Tongue (tissue), 2 donors: ENCODE measurements around the gene PCDHA2. TPM values are rescaled to one million over a fixed set of nuclear protein-coding genes. Genes with fewer than 3 reads are reported as not detected.
"Not testable (repeated sequence)": the region's sequence is repeated elsewhere in the genome, so short reads cannot be mapped to it uniquely, and the experiment has no call there.

ENCODE experiments used
- DNase-seq: peaks from one replicate; pipeline ENCODE4 v3.0.0-alpha.2; 2015
- total RNA-seq: library from RNA; depleted of rRNA; stranded (reverse); fragments of >200 nt; gene quantifications from one replicate; pipeline ENCODE4 v1.2.3, GENCODE V29; 2014

Gene PCDHA2
- total RNA-seq, 1 donor from 2014 or later, result 0.72 TPM

DNA sequence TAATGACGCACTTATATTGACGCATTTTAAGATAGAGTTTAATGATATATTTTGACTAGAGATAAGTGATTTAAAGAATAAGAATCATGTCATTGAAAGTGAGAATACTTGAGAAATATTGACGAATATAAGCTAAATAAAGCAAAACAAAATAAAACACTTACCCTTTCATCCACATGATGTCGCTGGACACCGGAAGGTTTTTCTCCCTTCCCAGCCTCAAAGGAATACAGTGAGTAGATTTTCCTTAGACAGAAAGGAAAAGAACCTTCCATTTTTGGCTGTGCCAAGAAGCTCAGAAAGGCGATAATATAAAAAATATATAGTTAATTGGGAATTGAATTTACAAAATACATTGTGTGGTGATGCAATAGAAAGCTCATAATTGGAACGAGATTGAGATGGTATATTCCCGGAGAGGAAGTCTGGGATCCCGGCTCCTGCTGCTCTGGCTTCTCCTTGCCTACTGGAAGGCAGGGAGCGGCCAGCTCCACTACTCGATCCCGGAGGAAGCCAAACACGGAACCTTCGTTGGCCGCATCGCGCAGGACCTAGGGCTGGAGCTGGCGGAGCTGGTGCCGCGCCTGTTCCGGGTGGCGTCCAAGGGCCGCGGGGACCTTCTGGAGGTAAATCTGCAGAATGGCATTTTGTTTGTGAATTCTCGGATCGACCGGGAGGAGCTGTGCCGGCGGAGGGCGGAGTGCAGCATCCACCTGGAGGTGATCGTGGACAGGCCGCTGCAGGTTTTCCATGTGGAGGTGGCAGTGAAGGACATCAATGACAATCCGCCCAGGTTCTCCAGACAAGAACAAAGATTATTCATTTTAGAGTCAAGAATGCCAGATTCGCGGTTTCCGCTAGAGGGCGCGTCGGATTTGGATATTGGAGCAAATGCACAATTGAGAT, 27.0 kb downstream of the PCDHA2 start, which contains the start of gene PCDHA5:
PCDHA5 (plus strand) TSS at position 239 of the 906 bp plus-strand sequence.
- peak; percentile 10 for DNase-seq

GRCh38 chr5:140822281-140822629, 27.6 kb downstream of the PCDHA2 start:
- no peak for DNase-seq

- DNase-seq, result not testable (repeated sequence)
These were observed 28.3 kb downstream of the PCDHA2 start for GRCh38 chr5:140822969-140823368.

DNA sequence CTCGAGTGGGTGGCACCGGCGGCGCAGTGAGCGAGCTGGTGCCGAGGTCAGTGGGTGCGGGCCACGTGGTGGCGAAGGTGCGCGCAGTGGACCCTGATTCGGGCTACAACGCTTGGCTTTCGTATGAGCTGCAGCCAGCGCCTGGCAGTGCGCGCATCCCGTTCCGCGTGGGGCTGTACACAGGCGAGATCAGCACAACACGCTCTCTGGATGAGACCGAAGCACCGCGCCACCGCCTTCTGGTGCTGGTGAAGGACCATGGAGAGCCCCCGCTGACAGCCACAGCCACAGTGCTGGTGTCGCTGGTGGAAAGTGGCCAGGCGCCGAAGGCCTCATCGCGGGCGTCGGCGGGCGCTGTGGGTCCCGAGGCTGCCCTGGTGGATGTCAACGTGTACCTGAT, 28.8 kb downstream of the PCDHA2 start:
- no peak for DNase-seq

DNA sequence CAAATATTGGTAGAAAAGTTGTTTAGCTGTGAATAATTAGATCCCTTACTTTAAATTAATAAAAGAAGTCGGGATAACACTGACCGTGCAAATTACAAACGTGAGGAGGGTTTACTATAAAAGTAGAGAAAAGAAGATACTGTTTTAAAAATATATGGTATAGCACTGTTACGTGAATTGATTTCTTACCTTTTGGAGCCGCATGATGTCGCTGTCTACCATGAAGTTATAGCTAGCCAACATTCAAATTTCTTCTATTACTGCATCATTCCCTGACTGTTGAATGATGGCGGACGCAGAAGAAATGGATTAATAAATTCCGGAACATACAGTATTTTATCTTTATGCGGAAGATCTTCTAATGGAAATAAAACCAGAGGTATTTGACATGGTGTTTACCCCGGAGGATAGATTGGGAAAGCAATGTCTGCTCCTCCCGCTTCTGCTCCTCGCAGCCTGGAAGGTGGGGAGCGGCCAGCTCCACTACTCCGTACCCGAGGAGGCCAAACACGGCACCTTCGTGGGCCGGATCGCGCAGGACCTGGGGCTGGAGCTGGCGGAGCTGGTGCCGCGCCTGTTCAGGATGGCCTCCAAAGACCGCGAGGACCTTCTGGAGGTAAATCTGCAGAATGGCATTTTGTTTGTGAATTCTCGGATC, 33.2 kb downstream of the PCDHA2 start, which contains the start of gene PCDHA6:
PCDHA6 (plus strand) TSS at position 257 of the 658 bp plus-strand sequence; CDS start at position 389, 132 bp downstream.
- peak; percentile 1 for DNase-seq

DNA sequence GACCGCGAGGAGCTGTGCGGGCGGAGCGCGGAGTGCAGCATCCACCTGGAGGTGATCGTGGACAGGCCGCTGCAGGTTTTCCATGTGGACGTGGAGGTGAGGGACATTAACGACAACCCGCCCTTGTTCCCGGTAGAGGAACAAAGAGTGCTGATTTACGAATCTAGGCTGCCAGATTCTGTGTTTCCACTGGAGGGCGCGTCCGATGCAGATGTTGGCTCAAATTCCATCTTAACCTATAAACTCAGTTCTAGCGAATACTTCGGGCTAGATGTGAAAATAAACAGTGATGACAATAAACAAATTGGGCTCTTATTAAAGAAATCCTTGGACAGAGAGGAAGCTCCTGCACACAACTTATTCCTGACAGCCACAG, 33.7 kb downstream of the PCDHA2 start:
- no peak for DNase-seq

DNA sequence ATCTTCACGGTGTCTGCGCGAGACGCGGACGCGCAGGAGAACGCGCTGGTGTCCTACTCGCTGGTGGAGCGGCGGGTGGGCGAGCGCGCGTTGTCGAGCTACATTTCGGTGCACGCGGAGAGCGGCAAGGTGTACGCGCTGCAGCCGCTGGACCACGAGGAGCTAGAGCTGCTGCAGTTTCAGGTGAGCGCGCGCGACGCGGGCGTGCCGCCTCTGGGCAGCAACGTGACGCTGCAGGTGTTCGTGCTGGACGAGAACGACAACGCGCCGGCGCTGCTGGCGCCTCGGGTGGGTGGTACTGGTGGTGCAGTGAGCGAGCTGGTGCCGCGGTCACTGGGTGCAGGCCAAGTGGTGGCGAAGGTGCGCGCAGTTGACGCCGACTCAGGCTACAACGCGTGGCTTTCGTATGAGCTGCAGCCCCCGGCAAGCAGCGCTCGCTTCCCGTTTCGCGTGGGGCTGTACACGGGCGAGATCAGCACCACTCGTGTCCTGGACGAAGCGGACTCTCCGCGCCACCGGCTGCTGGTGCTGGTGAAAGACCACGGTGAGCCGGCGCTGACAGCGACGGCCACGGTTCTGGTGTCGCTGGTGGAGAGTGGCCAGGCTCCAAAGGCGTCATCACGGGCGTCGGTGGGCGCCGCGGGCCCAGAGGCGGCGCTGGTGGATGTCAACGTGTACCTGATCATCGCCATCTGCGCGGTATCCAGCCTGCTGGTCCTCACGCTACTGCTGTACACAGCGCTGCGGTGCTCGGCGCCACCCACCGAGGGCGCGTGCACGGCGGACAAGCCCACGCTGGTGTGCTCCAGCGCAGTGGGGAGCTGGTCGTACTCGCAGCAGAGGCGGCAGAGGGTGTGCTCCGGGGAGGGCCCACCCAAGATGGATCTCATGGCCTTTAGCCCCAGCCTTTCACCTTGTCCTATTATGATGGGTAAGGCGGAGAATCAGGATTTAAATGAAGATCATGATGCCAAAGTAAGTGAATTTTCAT, 35.2 kb downstream of the PCDHA2 start:
- DNase-seq, result not testable (repeated sequence)

DNA sequence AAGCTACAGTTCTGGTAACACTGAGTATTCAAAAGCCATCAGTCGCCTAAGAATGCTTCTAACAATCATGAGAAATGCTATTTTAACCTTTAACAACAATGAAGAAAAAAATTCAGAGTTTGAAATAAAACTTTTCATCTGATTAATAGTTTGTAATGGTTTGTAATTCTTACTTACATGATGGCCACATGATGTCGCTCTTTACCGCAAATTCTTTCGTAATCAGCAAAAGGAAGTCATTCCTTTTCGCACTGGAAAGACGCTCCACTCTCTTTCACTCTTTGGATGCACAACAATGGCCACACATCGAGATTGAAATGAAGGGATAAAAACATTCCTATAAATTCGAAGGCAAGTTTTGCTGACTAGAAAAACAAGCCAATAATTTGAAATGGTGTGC, 39.3 kb downstream of the PCDHA2 start, which contains the start of gene PCDHA7:
PCDHA7 (plus strand) TSS at position 277 of the 400 bp plus-strand sequence; CDS start at position 392, 115 bp downstream.
- peak; percentile 6 for DNase-seq

DNA sequence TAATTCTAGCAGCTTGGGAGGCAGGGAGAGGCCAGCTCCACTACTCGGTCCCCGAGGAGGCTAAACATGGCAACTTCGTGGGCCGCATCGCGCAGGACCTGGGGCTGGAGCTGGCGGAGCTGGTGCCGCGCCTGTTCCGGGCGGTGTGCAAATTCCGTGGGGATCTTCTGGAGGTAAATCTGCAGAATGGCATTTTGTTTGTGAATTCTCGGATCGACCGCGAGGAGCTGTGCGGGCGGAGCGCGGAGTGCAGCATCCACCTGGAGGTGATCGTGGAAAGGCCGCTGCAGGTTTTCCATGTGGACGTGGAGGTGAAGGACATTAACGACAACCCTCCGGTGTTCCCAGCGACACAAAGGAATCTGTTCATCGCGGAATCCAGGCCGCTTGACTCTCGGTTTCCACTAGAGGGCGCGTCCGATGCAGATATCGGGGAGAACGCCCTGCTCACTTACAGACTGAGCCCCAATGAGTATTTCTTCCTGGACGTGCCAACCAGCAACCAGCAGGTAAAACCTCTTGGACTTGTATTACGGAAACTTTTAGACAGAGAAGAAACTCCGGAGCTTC, 39.9 kb downstream of the PCDHA2 start:
- not testable (repeated sequence) for DNase-seq

DNA sequence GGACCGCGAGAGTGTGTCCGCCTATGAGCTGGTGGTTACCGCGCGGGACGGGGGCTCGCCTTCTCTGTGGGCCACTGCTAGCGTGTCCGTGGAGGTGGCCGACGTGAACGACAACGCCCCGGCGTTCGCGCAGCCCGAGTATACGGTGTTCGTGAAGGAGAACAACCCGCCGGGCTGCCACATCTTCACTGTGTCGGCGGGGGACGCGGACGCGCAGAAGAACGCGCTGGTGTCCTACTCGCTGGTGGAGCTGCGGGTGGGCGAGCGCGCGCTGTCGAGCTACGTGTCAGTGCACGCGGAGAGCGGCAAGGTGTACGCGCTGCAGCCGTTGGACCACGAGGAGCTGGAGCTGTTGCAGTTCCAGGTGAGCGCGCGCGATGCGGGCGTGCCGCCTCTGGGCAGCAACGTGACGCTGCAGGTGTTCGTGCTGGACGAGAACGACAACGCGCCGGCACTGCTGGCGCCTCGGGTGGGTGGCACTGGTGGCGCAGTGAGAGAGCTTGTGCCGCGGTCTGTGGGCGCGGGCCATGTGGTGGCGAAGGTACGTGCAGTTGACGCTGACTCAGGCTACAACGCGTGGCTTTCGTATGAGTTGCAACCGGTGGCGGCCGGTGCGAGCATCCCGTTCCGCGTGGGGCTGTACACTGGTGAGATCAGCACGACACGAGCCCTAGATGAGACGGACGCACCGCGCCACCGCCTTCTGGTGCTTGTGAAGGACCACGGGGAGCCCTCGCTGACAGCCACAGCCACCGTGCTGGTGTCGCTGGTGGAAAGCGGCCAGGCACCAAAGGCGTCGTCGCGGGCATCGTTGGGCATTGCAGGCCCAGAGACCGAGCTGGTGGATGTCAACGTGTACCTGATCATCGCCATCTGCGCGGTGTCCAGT, 41.2 kb downstream of the PCDHA2 start:
- no peak for DNase-seq

DNA sequence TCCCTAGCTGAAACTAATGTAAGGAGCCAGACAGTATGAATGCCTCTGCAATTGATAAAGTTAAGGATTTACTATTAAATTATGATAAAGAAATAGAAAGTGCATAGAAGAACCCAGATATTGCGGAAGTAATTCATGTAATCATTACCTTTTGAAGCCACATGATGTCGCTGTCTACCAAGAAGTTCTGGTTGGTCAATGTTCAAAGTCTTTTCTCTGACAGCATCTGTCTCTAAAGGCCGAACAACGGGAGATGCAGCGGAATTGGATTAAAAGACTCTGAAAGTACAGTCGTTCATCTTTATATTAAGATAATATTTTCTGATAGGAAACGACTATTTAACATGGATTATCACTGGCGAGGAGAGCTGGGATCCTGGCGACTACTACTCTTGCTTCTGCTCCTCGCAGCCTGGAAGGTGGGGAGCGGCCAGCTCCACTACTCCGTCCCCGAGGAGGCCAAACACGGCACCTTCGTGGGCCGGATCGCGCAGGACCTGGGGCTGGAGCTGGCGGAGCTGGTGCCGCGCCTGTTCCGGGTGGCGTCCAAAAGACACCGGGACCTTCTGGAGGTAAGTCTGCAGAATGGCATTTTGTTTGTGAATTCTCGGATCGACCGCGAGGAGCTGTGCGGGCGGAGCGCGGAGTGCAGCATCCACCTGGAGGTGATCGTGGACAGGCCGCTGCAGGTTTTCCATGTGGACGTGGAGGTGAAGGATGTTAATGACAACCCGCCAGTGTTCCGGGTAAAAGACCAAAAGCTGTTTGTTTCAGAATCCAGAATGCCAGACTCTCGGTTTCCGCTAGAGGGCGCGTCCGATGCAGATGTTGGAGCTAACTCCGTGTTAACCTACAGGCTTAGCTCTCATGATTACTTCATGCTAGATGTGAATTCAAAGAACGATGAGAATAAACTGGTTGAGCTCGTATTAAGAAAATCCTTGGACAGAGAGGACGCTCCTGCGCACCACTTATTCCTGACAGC, 46.6 kb downstream of the PCDHA2 start, which contains the start of gene PCDHA8:
PCDHA8 (plus strand) TSS at position 210 of the 985 bp plus-strand sequence; CDS start at position 345, 135 bp downstream.
- peak; percentile 1 for DNase-seq

- no peak for DNase-seq
These were observed 48.4 kb downstream of the PCDHA2 start for GRCh38 chr5:140842798-140843733.

Other genes with a start within 250 kb of the PCDHA2 start
- not detected for gene EIF4EBP3, start 247.2 kb upstream of the PCDHA2 start, total RNA-seq
- gene SRA1, start 237.4 kb upstream of the PCDHA2 start, total RNA-seq, result 18.9 TPM
- 32.6 TPM for gene APBB3, start 230.3 kb upstream of the PCDHA2 start, total RNA-seq
- 9.7 TPM for gene SLC35A4, start 230.0 kb upstream of the PCDHA2 start, total RNA-seq
- gene CD14, start 161.7 kb upstream of the PCDHA2 start, total RNA-seq, result 15.7 TPM
- gene TMCO6, start 155.4 kb upstream of the PCDHA2 start, total RNA-seq, result 17.8 TPM
- gene NDUFA2, start 147.2 kb upstream of the PCDHA2 start, total RNA-seq, result 27.7 TPM
- 93.7 TPM for gene IK, start 147.0 kb upstream of the PCDHA2 start, total RNA-seq
- gene WDR55, start 129.9 kb upstream of the PCDHA2 start, total RNA-seq, result 16.9 TPM
- not detected for gene DND1, start 121.3 kb upstream of the PCDHA2 start, total RNA-seq
- 42.1 TPM for gene HARS1, start 103.5 kb upstream of the PCDHA2 start, total RNA-seq
- 24.8 TPM for gene HARS2, start 103.4 kb upstream of the PCDHA2 start, total RNA-seq
- gene ZMAT2, start 94.4 kb upstream of the PCDHA2 start, total RNA-seq, result 27.5 TPM
- gene PCDHA1, start 8.7 kb upstream of the PCDHA2 start, total RNA-seq, result not detected
- gene PCDHA3, start 6.2 kb downstream of the PCDHA2 start, total RNA-seq, result 0.10 TPM
- gene PCDHA4, start 12.2 kb downstream of the PCDHA2 start, total RNA-seq, result 1.4 TPM
- gene PCDHA5, start 26.8 kb downstream of the PCDHA2 start, total RNA-seq, result 0.41 TPM
- gene PCDHA6, start 33.1 kb downstream of the PCDHA2 start, total RNA-seq, result 0.82 TPM
- gene PCDHA7, start 39.4 kb downstream of the PCDHA2 start, total RNA-seq, result 0.21 TPM
- not detected for gene PCDHA8, start 46.3 kb downstream of the PCDHA2 start, total RNA-seq
- gene PCDHA9, start 53.5 kb downstream of the PCDHA2 start, total RNA-seq, result 0.10 TPM
- gene PCDHA10, start 61.0 kb downstream of the PCDHA2 start, total RNA-seq, result 0.21 TPM
- gene PCDHA11, start 74.1 kb downstream of the PCDHA2 start, total RNA-seq, result 0.51 TPM
- gene PCDHA12, start 80.5 kb downstream of the PCDHA2 start, total RNA-seq, result 0.10 TPM
- gene PCDHA13, start 87.3 kb downstream of the PCDHA2 start, total RNA-seq, result 0.31 TPM
- gene PCDHAC1, start 131.4 kb downstream of the PCDHA2 start, total RNA-seq, result 0.41 TPM
- 4.6 TPM for gene PCDHAC2, start 171.6 kb downstream of the PCDHA2 start, total RNA-seq